Renal pelvis (tissue), 4 donors: ENCODE results near the gene LSP1. TPM values are rescaled to one million over a fixed set of nuclear protein-coding genes. Genes with fewer than 3 reads are reported as not detected.
A peak's percentile ranks its signal among the peaks of the same experiment; 100 is the strongest.

ENCODE experiments used
- DNase-seq: peaks from one replicate; pipeline ENCODE4 v3.0.0-alpha.2; 2013
- polyA plus RNA-seq, 3 donors: library from polyadenylated mRNA; unstranded; fragments of 120-200 nt; gene quantifications; one replicate each; pipeline ENCODE4 v1.2.1, GENCODE V29; 2013; ENCODE audit not compliant: insufficient read length in 3 of 3

The LSP1 gene
- polyA plus RNA-seq, 3 donors, result 4.8 to 7.2 (median 6.4) TPM

GRCh38 chr11:1927026-1927847 lies 74.4 kb downstream of the LSP1 start:
- DNase-seq, result peak; percentile 34

GRCh38 chr11:1927848-1928469 lies 75.1 kb downstream of the LSP1 start:
- DNase-seq, result no peak

- no peak for DNase-seq
Observed at GRCh38 chr11:1928470-1928890, 75.6 kb downstream of the LSP1 start.

- DNase-seq, result no peak
Observed at GRCh38 chr11:1928891-1929541, 76.1 kb downstream of the LSP1 start.

- no peak for DNase-seq
Observed at GRCh38 chr11:1929621-1930461, 77.0 kb downstream of the LSP1 start.

GRCh38 chr11:1930462-1930830 lies 77.6 kb downstream of the LSP1 start:
- no peak for DNase-seq

- peak; percentile 29 for DNase-seq
Observed at GRCh38 chr11:1931341-1932104, 78.6 kb downstream of the LSP1 start.

GRCh38 chr11:1932105-1932480 lies 79.2 kb downstream of the LSP1 start:
- DNase-seq, result no peak

- DNase-seq, result no peak
Observed at GRCh38 chr11:1932681-1933080, 79.8 kb downstream of the LSP1 start.

GRCh38 chr11:1933416-1934334 lies 80.8 kb downstream of the LSP1 start:
- DNase-seq, result no peak

GRCh38 chr11:1934335-1935155 lies 81.7 kb downstream of the LSP1 start:
- DNase-seq, result no peak

- no peak for DNase-seq
Observed at GRCh38 chr11:1935156-1936071, 82.5 kb downstream of the LSP1 start.

GRCh38 chr11:1936072-1936780 lies 83.3 kb downstream of the LSP1 start:
- DNase-seq, result no peak

- no peak for DNase-seq
Observed at GRCh38 chr11:1936781-1937615, 84.1 kb downstream of the LSP1 start.

- DNase-seq, result no peak
Observed at GRCh38 chr11:1937616-1938342, 84.9 kb downstream of the LSP1 start.
